Caco-2 (cell line): ENCODE results near the gene TMEM63B. TPM values are rescaled to one million over a fixed set of nuclear protein-coding genes. Genes with fewer than 3 reads are reported as not detected.

Source experiments
- BruUV-seq: library from RNA; stranded (reverse); fragments of 400-500 nt; replicated peaks from 2 replicates; lab custom pipeline; 2021; lab: Mats Ljungman, UMichigan
- CTCF ChIA-PET: fragments of 300-600 bp; sonication (Branson Sonifier 250); formaldehyde crosslinking; loops from one replicate; lab custom pipeline; 2022; ENCODE audit warnings: antibody characterized with exemption; lab: Charles Lee
- POLR2A ChIA-PET: fragments of 300-600 bp; sonication (Branson Sonifier 250); formaldehyde crosslinking; loops from one replicate; lab custom pipeline; 2022; ENCODE audit warnings: antibody characterized with exemption; lab: Charles Lee
- DNase-seq, 2 experiments: peaks; one replicate each; pipeline versions ENCODE4 v3.0.0 to v3.0.0-alpha.2; 2020 to 2022
- H3K27me3 ChIP-seq: replicated peaks from 2 replicates; pipeline ENCODE4 v1.6.0; 2011; ENCODE audit warnings: low read length; ENCODE audit not compliant: control insufficient read depth, insufficient read depth
- H3K36me3 ChIP-seq: 2 replicates; pipeline ENCODE4 v1.5.1; 2011; ENCODE audit warnings: low read length; ENCODE audit not compliant: control insufficient read depth, insufficient read depth
- H3K4me1 ChIP-seq: fragments of 250-450 bp; sonication (Bioruptor Pico); 2 replicates; pipeline ENCODE4 v1.5.1; 2020; ENCODE audit warnings: mild to moderate bottlenecking
- H3K4me3 ChIP-seq: 2 replicates; pipeline ENCODE4 v1.5.1; 2011; ENCODE audit warnings: low read depth, mild to moderate bottlenecking, control low read depth, low read length
- H3K9me3 ChIP-seq: fragments of 250-450 bp; sonication (Bioruptor Pico); 2 replicates; pipeline ENCODE4 v1.5.1; 2020; ENCODE audit warnings: mild to moderate bottlenecking, moderate library complexity
- H3K27ac Mint-ChIP-seq: one replicate; pipeline ENCODE4 v1.8.0; 2022; ENCODE audit warnings: mixed read lengths; ENCODE audit not compliant: unreplicated experiment
- H3K27me3 Mint-ChIP-seq: one replicate; pipeline ENCODE4 v1.8.0; 2022; ENCODE audit warnings: mixed read lengths; ENCODE audit not compliant: insufficient read depth, unreplicated experiment
- H3K36me3 Mint-ChIP-seq: one replicate; pipeline ENCODE4 v1.8.0; 2022; ENCODE audit warnings: mild to moderate bottlenecking, mixed read lengths; ENCODE audit not compliant: insufficient read depth, unreplicated experiment
- H3K4me1 Mint-ChIP-seq: one replicate; pipeline ENCODE4 v1.8.0; 2022; ENCODE audit warnings: low read depth, mixed read lengths; ENCODE audit not compliant: unreplicated experiment
- H3K4me3 Mint-ChIP-seq: one replicate; pipeline ENCODE4 v1.8.0; 2022; ENCODE audit warnings: mild to moderate bottlenecking, moderate library complexity, mixed read lengths; ENCODE audit not compliant: unreplicated experiment
- H3K9me3 Mint-ChIP-seq: one replicate; pipeline ENCODE4 v1.8.0; 2022; ENCODE audit warnings: mixed read lengths; ENCODE audit not compliant: unreplicated experiment
- intact Hi-C: fragments of 100-400 bp; cut with micrococcal nuclease; formaldehyde crosslinking; loops from one replicate; pipeline ENCODE4 v1.10.0; 2022; ENCODE audit not compliant: unreplicated experiment
- total RNA-seq: library from RNA; stranded (reverse); gene quantifications from 2 replicates; pipeline ENCODE4 v1.2.3, GENCODE V29; 2022
- TF ChIP-seq, protein P1 (sequence below), 2 experiments: fragments of 200-600 bp in 1 of 2; IDR thresholded peaks; 1 replicate in 1 of 2; 2 replicates in 1 of 2; pipeline versions ENCODE4 v1.5.1 to v1.8.0; 2011 to 2022; ENCODE audit warnings: antibody characterized with exemption in 1 of 2, control low read depth in 1 of 2, inconsistent platforms in 1 of 2, low read depth in 1 of 2, low read length in 1 of 2, mild to moderate bottlenecking in 1 of 2, moderate library complexity in 1 of 2; ENCODE audit not compliant: insufficient read depth in 1 of 2, severe bottlenecking in 1 of 2, unreplicated experiment in 1 of 2

Gene TMEM63B
- total RNA-seq, 1 experiment from 2014 or later, result 28.2 TPM

DNA sequence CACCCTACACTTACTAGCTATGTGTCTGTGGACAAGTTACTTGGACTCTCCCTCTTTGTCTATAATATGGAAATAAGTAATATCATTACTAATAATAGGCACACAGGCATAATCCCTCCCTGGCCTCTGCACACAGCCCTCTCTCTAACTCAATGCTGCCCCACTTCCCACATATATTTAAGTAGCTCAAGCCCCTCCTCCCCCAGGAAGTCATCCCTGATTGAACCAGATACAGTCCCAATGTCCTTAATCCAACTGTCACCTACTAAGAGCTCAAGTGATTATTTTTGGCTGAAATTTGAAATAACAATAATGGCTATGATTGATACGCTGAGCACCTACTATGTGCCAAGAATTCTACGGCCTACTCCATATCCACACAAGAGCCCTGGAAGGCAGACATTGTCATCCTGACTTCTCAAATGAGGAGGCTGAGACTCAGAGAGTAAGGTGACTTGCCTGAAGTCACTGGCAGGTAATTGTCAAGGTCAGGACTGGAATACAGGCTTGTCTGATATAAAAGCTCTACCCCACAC lies 29.5 kb upstream of the TMEM63B start:
- no peaks in the 10 kb centered on the region for H3K27me3 Mint-ChIP-seq
- no peak for DNase-seq
- Histone ChIP-seq H3K9me3 (no peaks in the 10 kb centered on the region), H3K36me3 (no peaks in the 10 kb centered on the region), H3K4me3 (no peak overlapping the region), H3K27me3 (no peaks in the 10 kb centered on the region), H3K4me1 (peaks cover 34% of the 10 kb centered on the region)
- peak overlapping the region; percentile 53 for H3K27ac Mint-ChIP-seq
- POLR2A ChIA-PET, result no interaction called here
- H3K4me3 Mint-ChIP-seq, result no peak overlapping the region
- CTCF ChIA-PET, result interaction anchor here (0.6 to 1.2 kb wide), 2 partner anchors 54 to 296 kb away, joined by 3 to 5 read pairs; no protein-coding TSS in a partner anchor
- peaks cover 46% of the 10 kb centered on the region for H3K4me1 Mint-ChIP-seq
- TF ChIP-seq, protein P1, sequence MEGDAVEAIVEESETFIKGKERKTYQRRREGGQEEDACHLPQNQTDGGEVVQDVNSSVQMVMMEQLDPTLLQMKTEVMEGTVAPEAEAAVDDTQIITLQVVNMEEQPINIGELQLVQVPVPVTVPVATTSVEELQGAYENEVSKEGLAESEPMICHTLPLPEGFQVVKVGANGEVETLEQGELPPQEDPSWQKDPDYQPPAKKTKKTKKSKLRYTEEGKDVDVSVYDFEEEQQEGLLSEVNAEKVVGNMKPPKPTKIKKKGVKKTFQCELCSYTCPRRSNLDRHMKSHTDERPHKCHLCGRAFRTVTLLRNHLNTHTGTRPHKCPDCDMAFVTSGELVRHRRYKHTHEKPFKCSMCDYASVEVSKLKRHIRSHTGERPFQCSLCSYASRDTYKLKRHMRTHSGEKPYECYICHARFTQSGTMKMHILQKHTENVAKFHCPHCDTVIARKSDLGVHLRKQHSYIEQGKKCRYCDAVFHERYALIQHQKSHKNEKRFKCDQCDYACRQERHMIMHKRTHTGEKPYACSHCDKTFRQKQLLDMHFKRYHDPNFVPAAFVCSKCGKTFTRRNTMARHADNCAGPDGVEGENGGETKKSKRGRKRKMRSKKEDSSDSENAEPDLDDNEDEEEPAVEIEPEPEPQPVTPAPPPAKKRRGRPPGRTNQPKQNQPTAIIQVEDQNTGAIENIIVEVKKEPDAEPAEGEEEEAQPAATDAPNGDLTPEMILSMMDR (IDR thresholded peaks at IDR 0.05; ENCODE audit: insufficient read depth in 1 of 2, low read depth in 1 of 2, low read length in 1 of 2, severe bottlenecking in 1 of 2, unreplicated experiment in 1 of 2), result no peak
- no TSS peak for BruUV-seq
- no peaks in the 10 kb centered on the region for H3K9me3 Mint-ChIP-seq
- intact Hi-C loops, result loop anchor here (2.0 kb wide), 1 partner anchor 59 kb away; no protein-coding TSS in a partner anchor
- peaks cover 31% of the 10 kb centered on the region for H3K36me3 Mint-ChIP-seq

DNA sequence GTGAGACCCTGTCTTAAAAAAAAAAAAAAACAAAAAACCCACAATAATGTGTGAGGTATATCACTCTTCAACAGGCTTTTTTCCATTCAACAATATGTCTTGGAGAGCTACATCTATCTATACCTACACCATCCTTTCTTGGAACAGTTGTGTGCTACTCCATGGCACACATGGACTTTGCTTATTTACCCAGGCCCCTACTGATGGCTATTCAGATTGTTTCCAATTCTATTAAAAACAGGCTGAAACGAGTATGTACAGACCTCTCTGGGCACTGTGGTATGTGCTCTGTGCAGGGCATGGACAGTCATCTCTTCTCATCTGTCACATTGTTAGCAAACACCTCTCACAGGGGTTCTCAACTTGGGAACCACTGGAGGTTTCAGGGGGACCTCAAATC lies 28.2 kb upstream of the TMEM63B start:
- H3K36me3 ChIP-seq, result peaks cover 1% of the 10 kb centered on the region; the same call in 1 of the 2 replicates
- H3K9me3 Mint-ChIP-seq, result no peaks in the 10 kb centered on the region
- no peaks in the 10 kb centered on the region for H3K9me3 ChIP-seq
- DNase-seq, result no peak
- no TSS peak for BruUV-seq
- no peak overlapping the region for H3K4me3 Mint-ChIP-seq
- H3K27ac Mint-ChIP-seq, result no peak overlapping the region
- intact Hi-C loops, result no loop called here
- peaks cover 28% of the 10 kb centered on the region for H3K4me1 ChIP-seq
- TF ChIP-seq, protein P1 (IDR thresholded peaks at IDR 0.05; ENCODE audit: insufficient read depth in 1 of 2, low read depth in 1 of 2, low read length in 1 of 2, severe bottlenecking in 1 of 2, unreplicated experiment in 1 of 2), result no peak
- H3K4me1 Mint-ChIP-seq, result peaks cover 40% of the 10 kb centered on the region
- peaks cover 40% of the 10 kb centered on the region for H3K36me3 Mint-ChIP-seq
- H3K27me3 ChIP-seq, result no peaks in the 10 kb centered on the region
- POLR2A ChIA-PET, result interaction anchor here (0.6 kb wide), 1 partner anchor 35 kb away, joined by 7 read pairs; no protein-coding TSS in a partner anchor
- no peak overlapping the region for H3K4me3 ChIP-seq
- no peaks in the 10 kb centered on the region for H3K27me3 Mint-ChIP-seq
- CTCF ChIA-PET, result interaction anchor here (0.6 to 1.4 kb wide), 3 partner anchors 12 to 28 kb away, joined by 3 to 7 read pairs (median 3); partner anchors contain the start of genes MRPL14 and TMEM63B

DNA sequence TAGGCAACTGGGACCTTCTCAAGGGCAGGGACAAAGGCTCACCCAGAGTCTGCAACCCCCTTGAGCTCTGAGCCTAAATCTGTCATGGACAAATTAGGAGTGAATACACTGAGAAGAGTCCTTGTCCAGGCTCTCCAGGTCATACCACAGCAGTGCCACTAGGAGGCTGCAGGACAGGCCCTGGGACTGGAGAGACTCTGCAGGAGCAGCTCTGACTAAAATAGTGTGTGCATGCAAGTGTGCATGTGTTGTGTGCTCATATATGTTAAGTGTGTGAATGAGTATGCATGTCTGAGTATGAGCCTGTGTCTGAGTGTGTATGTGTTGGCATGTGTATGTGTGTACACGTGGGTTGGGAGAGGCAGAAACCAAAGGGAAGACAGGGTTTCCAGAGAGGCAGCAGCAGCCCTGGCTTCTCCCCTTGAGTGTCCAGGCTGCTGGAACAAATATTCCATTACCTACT lies 27.2 kb upstream of the TMEM63B start:
- POLR2A ChIA-PET, result no interaction called here
- CTCF ChIA-PET, result interaction anchor here (0.7 to 1.4 kb wide), 5 partner anchors 12 to 119 kb away, joined by 3 to 7 read pairs (median 3); no protein-coding TSS in a partner anchor

More for the DNA sequence above, 27.2 kb upstream of the TMEM63B start:
- Histone ChIP-seq H3K9me3 (no peaks in the 10 kb centered on the region), H3K27me3 (no peaks in the 10 kb centered on the region), H3K4me3 (no peak overlapping the region), H3K36me3 (peaks cover 1% of the 10 kb centered on the region), H3K4me1 (peaks cover 19% of the 10 kb centered on the region)
- H3K27me3 Mint-ChIP-seq, result no peaks in the 10 kb centered on the region
- TF ChIP-seq, protein P1 (IDR thresholded peaks at IDR 0.05; ENCODE audit: insufficient read depth in 1 of 2, low read depth in 1 of 2, low read length in 1 of 2, severe bottlenecking in 1 of 2, unreplicated experiment in 1 of 2), result peak; percentile 76 to 86
- H3K27ac Mint-ChIP-seq, result no peak overlapping the region
- intact Hi-C loops, result loop anchor here (1.0 kb wide), 2 partner anchors 26 to 238 kb away; no protein-coding TSS in a partner anchor
- H3K9me3 Mint-ChIP-seq, result no peaks in the 10 kb centered on the region
- no TSS peak for BruUV-seq
- H3K36me3 Mint-ChIP-seq, result peaks cover 48% of the 10 kb centered on the region
- H3K4me3 Mint-ChIP-seq, result no peak overlapping the region
- H3K4me1 Mint-ChIP-seq, result peaks cover 31% of the 10 kb centered on the region
- DNase-seq, result peak in 1 of 2 experiments; percentile 60
